HL-60 (cell line): ENCODE data around the gene MCF2L2.

Experiments used
- DNase-seq, 2 experiments: peaks; one replicate each; pipeline ENCODE4 v3.0.0-alpha.2; 2010 to 2020; ENCODE audit warnings: low read depth in 1 of 2, low spot score in 1 of 2
- H3K27ac ChIP-seq: fragments of 250-450 bp; sonication (Bioruptor Pico); replicated peaks from 2 replicates; pipeline ENCODE4 v1.5.1; 2020; ENCODE audit warnings: mild to moderate bottlenecking, moderate library complexity
- H3K27me3 ChIP-seq: fragments of 250-450 bp; sonication (Bioruptor Pico); 2 replicates; pipeline ENCODE4 v1.5.1; 2021; ENCODE audit warnings: mild to moderate bottlenecking, moderate library complexity; ENCODE audit not compliant: insufficient read depth, poor library complexity, severe bottlenecking
- H3K4me3 ChIP-seq: replicated peaks from 2 replicates; pipeline ENCODE4 v1.5.1; 2011; ENCODE audit warnings: mild to moderate bottlenecking, control low read depth, low read length; ENCODE audit not compliant: insufficient read depth
- GABPA ChIP-seq: IDR thresholded peaks from 2 replicates; pipeline ENCODE4 v1.6.1; 2012; ENCODE audit warnings: low read depth
- POLR2AphosphoS5 ChIP-seq: IDR thresholded peaks from 2 replicates; pipeline ENCODE4 v1.6.1; 2012; ENCODE audit warnings: low read depth
- REST ChIP-seq: IDR thresholded peaks from 2 replicates; pipeline ENCODE4 v1.6.1; 2012; ENCODE audit warnings: low read depth; ENCODE audit not compliant: insufficient replicate concordance
- SPI1 ChIP-seq: IDR thresholded peaks from 2 replicates; pipeline ENCODE4 v1.6.1; 2012; ENCODE audit warnings: low read depth, mild to moderate bottlenecking, borderline replicate concordance
- TF ChIP-seq, protein P1 (sequence below): IDR thresholded peaks from one replicate; pipeline ENCODE4 v1.5.1; 2011; ENCODE audit warnings: low read length, control low read depth, inconsistent platforms; ENCODE audit not compliant: insufficient read depth

MCF2L2 gene

GRCh38 chr3:183284570-183284969, 143.8 kb downstream of the MCF2L2 start:
- Histone ChIP-seq H3K27ac (no peak overlapping the region), H3K27me3 (no peaks in the 10 kb centered on the region), H3K4me3 (no peak overlapping the region)
- DNase-seq, result no peak
- TF ChIP-seq POLR2AphosphoS5 (no peak), SPI1 (no peak), REST (no peak), GABPA (no peak)
- TF ChIP-seq, protein P1, sequence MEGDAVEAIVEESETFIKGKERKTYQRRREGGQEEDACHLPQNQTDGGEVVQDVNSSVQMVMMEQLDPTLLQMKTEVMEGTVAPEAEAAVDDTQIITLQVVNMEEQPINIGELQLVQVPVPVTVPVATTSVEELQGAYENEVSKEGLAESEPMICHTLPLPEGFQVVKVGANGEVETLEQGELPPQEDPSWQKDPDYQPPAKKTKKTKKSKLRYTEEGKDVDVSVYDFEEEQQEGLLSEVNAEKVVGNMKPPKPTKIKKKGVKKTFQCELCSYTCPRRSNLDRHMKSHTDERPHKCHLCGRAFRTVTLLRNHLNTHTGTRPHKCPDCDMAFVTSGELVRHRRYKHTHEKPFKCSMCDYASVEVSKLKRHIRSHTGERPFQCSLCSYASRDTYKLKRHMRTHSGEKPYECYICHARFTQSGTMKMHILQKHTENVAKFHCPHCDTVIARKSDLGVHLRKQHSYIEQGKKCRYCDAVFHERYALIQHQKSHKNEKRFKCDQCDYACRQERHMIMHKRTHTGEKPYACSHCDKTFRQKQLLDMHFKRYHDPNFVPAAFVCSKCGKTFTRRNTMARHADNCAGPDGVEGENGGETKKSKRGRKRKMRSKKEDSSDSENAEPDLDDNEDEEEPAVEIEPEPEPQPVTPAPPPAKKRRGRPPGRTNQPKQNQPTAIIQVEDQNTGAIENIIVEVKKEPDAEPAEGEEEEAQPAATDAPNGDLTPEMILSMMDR, result no peak

DNA sequence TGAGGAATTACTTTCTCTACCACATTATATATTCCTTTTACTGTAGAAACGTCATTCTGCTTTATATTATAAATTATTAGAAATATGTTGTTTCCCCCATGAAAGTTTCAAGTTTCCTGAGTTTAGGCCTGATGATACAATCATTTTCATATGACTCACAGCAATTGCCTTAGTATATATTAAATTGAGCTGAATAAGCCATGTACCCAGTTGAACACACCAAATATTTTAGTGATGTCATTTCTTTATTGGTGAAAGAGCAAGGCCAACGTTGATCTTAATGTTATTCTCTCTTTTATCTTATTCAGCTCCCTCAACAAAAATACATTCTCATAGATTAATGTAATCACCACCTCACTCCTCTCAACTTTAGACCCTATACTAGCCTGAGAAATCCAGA, 144.5 kb downstream of the MCF2L2 start:
- Histone ChIP-seq H3K27me3 (no peaks in the 10 kb centered on the region), H3K27ac (no peak overlapping the region), H3K4me3 (no peak overlapping the region)
- no peak for DNase-seq
- TF ChIP-seq, protein P1, result no peak
- TF ChIP-seq REST (no peak), SPI1 (no peak)

- no peak overlapping the region for H3K4me3 ChIP-seq
- TF ChIP-seq SPI1 (no peak), REST (no peak), POLR2AphosphoS5 (no peak), GABPA (no peak)
- TF ChIP-seq, protein P1, result no peak
- no peak for DNase-seq
Observed at GRCh38 chr3:183281126-183281797, 147.2 kb downstream of the MCF2L2 start.

More at GRCh38 chr3:183281126-183281797, 147.2 kb downstream of the MCF2L2 start:
- Histone ChIP-seq H3K27me3 (no peaks in the 10 kb centered on the region), H3K27ac (no peak overlapping the region)
